Activated CD4-positive, alpha-beta T cell treated with anti-CD3 and anti-CD28 coated beads, Interleukin-2, amount 50 U/mL, for 4 hours (primary cell): ENCODE results near the gene OR1K1.
"Not testable (repeated sequence)": the region's sequence is repeated elsewhere in the genome, so short reads cannot be mapped to it uniquely, and the experiment has no call there.

Source experiments
- DNase-seq, 2 experiments: peaks; one replicate each; pipeline ENCODE4 v3.0.0-alpha.2; 2020

OR1K1 gene

GRCh38 chr9:122814545-122814944 is 14.6 kb downstream of the OR1K1 start:
- DNase-seq, result no peak

DNA sequence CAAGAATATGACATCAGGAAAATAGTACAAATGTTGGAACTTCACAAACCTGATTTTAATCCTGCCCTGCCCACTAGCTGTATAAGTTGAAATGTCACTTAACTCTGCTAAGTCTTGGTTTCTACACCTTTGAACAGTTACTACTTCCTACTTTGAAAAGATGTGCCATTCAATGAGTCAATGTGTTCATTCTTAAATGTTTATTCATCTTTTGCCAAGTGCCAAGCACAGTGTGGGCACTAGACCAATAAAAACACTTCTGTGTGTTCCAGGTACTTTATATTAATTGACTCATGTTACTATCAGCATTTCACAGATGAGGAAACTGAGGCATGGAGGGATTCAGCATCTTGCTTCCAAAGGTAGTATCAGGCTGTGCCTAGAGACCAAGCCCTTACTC is 15.6 kb downstream of the OR1K1 start:
- DNase-seq, result no peak

DNA sequence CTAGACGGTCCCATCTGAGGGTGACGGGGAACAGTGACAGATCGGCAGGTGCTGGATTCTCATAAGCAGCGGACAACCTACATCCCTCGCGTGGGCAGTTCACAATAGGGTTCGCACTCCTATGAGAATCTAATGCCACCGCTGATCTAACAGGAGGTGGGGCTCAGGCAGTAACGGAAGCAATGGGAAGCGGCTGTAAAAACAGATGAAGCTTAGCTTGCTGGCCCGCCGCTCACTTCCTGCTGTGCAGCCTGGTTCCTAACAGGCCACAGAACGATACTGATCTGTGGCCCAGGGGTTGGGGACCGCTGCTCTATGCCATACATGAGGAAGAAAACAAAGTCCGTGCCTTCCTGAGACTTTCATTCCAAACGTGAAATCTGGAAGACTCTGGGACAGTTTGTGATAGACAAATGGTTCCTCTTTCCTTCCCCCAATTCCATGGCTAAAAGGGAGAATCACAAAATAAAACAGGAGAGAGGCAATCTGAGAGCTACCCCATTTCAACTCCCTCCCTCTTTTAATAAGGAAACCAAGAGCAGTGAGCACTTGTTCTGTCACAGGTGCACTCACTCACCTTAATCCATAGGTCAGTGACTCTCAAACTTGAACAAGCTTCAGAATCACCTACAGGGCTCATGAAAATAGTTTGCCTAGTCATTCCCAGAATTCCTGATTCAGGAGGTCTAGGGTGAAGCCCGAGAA is 16.4 kb downstream of the OR1K1 start:
- peak; percentile 18 to 19 for DNase-seq

DNA sequence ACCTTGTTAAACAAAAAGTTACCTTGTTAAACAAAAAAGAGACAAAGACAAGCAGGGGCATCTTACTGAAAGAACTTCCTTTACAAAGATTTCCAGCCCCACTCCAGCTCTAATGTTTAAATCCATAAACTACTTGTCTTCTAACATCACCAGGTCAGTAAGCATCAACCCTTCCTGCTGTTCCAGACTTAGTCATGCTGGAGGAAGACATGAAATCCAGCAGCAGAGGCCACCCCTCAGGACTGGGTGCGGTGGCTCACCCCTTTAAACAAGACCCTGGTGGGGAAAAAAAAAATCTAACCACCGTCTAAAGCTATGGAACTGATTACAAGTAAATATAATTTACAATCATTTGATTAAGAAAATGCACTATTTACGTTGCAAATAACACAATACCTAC is 19.4 kb downstream of the OR1K1 start:
- DNase-seq, result no peak

DNA sequence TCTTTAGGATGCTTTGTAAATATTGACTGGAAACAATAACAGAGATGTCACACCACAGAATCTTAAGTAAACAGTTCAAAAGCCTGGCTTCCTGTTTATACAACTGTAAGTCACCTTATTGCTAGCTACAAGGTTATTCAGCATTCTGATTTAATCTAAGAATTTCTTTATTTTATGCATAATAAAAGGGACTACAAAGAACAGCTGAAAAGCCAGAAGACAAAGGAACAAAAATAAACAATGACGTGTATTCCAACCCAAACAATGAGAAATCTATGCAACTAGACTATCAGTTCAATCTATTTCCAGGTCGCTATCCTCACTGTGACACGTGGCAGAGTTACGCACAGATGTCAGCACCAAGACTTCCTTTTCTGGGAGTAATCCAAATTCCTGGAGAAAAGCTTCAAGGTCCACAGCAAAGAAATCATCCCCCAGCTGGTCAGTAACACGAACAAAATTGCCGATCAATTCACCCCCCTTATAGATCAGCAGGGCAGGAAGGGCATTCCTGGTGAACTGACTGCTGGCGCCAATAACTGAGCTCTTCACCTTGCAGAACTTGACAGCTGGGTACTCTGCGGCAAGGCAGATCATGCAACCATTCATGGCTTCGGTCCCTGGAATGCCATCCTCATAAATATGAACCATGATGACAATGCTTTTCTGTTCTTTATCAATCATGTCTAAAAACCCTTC is 20.0 kb downstream of the OR1K1 start:
- no peak for DNase-seq

GRCh38 chr9:122820490-122820845 is 20.5 kb downstream of the OR1K1 start:
- no peak for DNase-seq

DNA sequence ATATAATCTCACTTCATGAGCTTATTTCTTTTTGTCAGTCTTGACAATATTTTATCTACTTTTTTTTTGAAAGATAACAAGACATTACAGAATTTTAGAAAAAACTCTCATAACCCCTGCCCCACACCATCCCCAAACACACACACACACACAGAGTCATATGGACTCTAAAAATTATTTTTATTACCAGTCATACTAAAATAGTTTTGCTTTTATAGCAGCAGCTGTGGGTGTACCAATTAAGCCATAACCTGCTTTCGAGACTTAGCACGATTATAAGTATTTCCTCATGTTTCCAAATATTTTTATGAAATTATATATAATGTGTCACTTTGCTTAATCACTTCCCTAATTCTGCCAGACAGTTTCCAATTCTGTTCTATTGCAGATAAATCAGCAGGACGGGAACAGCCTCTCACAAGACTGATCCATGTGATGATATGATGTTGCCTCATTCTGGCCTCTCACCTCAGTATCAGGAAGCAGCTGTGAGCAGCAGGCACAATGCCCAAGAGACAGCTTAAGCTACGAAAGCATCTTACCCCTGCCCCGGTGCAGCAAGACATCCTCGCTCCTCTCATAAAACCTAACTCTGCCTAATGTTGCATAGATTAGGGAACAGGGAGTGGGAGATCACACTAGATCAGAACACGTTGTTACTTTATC is 21.5 kb downstream of the OR1K1 start:
- DNase-seq, result no peak

- DNase-seq, result no peak
Measured at GRCh38 chr9:122822056-122822455, 22.1 kb downstream of the OR1K1 start.

DNA sequence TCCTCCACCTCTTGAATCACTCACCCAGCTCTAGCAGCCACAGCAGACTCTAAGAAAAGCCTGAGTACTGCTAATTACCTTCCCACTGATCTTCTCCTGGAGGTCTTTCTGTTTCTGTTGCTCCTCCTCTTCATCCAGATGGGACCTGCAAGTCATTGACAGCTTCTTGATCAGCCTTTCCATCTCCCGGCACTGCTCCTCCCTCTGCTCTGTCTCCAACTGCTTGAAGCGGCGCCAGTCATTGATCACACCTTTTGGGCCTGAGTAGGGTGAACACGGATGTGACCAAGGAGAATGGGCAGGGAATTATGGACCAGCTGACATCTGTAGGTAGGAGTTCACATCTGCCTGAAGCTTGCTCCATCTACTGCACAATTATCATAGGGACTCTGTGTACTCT is 23.0 kb downstream of the OR1K1 start:
- no peak for DNase-seq

GRCh38 chr9:122827761-122828093 is 27.8 kb downstream of the OR1K1 start:
- no peak for DNase-seq

DNA sequence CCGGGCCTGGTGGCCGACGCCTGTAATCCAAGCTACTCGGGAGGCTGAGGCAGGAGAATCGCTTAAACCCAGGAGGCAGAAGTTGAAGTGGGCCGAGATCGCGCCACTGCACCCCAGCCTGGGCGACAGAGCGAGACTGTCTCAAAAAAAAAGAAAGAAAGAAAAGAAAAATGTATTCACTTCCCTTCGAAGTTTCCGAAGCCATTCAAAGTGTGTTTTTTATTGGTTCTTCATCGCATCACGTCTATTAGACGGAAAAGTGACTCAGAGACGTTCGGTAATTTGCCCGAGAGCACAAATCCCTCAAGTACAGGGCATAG is 29.0 kb downstream of the OR1K1 start:
- not testable (repeated sequence) for DNase-seq

- no peak for DNase-seq
Measured at GRCh38 chr9:122832194-122832593, 32.3 kb downstream of the OR1K1 start.

DNA sequence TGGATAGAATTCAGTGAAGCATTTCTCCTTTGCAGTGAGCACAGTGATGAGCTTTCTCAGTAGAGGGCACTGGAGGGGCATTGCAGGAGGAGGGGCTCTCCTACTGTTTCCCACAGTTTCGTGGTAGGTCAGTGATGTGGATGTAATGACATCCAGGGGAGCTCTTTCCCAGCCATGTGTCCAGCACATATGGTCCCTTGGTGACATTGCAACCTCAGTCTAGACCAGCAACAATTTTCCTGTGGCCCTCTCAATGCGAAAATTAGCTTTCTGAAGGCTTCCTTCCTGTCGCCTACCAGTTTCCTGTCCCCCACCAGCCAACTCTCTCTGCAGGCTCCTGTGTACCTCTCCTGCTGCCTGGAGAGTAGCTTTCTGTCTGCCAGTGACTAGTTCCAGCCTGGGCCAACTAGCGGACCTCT is 35.4 kb downstream of the OR1K1 start:
- no peak for DNase-seq

GRCh38 chr9:122837266-122837850 is 37.4 kb downstream of the OR1K1 start:
- DNase-seq, result no peak

GRCh38 chr9:122838441-122838840 is 38.5 kb downstream of the OR1K1 start:
- not testable (repeated sequence) for DNase-seq

DNA sequence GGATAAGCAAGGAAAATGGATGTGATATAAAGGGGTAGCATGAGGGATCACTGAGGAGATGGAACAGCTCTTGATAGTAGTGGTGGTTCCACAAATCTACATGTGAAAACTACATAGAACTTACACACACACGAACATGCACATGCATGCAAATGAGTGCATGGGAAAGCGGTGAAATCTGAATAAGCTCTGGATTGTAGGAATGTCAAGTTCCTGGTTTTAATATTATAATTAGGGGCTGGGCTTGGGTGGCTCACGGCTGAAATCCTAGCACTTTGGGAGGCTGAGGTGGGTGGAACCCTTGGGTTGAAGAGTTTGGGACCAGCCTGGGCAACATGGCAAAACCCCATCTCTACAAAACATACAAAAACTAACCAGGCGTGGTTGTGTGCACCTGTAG is 41.6 kb downstream of the OR1K1 start:
- no peak for DNase-seq

DNA sequence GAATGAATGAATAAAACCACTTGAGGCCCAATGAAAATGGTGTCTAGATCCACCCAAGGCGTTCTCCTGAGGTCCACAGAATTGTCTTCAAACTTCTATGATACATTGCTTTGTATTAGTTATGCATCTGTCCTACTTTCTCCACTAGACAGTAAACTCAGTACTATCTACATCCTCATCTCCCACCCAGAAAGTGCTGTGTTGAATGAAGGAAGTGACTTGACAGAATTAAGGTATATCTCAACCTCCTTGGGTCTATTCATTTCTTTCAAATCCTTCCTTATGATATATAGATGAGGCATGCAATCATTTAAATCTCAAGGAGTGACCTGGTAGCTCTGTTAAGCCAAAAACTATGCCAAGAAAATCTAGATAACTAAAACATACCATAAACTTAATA is 44.2 kb downstream of the OR1K1 start:
- no peak for DNase-seq

DNA sequence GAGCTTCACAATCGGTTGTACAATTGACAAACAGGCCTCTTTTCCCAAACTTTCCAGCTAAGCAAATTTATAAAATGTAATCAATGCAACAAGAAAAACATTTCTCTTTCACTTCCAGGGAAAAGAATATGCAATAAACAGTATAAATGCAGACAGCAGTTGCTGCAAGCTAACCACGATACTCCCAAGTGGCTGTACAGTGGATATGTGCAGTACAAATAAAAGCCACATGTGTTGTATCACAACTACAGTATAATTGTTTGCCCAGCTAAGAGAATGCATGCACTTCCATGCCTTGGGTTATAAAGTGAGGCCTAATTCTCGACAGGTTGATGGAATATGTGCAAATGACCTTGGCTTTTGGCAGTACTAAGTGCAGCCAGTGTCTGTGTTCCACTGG is 45.2 kb downstream of the OR1K1 start:
- no peak for DNase-seq

GRCh38 chr9:122846371-122846940 is 46.5 kb downstream of the OR1K1 start:
- no peak for DNase-seq

DNA sequence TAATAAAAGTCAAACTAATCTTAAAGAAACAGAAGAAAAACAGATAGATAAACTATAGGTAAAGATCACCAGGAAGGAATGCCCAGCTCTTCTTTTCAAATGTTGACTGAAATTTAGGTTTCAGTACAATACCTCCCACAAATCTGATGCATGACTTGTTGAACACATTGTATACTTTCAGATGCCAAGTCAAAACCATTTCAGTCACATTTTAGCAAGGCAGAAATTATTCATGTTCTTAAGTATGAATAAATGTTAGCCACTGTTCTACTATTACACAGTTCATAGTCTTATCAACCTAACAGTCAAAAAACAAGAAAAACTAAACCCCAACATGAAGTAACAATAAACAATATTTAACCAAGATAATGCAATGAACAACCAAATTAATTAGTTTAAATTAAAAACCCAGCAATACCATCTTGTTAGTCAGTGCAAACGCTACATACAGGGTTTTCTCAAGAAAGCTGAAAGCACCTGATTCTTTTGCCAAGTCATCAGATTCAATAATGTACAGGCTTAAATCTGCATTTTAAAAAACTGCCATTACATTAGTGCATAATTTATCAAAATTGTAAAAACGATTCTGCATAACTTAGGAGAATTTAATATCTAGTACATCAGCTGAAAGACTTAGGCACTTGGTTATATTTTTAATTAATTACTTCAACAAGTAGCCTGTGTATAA is 48.5 kb downstream of the OR1K1 start:
- DNase-seq, result no peak
